Fibroblast of mammary gland (primary cell): ENCODE measurements around the gene KIFAP3.
"Not testable (repeated sequence)": the region's sequence is repeated elsewhere in the genome, so short reads cannot be mapped to it uniquely, and the experiment has no call there.

Source experiments
- DNase-seq: peaks from one replicate; pipeline ENCODE4 v3.0.0-alpha.2; 2010; ENCODE audit warnings: low read depth
- H3K4me3 ChIP-seq: 2 replicates; pipeline ENCODE4 v1.5.1; 2011; ENCODE audit warnings: low read depth, mild to moderate bottlenecking, low read length, moderate library complexity; ENCODE audit not compliant: control insufficient read depth
- TF ChIP-seq, protein P1 (sequence below): conservative IDR thresholded peaks from 2 replicates; pipeline ENCODE4 v1.5.1; 2011; ENCODE audit warnings: low read depth, low read length, inconsistent platforms; ENCODE audit not compliant: control insufficient read depth, insufficient read depth

The KIFAP3 gene

DNA sequence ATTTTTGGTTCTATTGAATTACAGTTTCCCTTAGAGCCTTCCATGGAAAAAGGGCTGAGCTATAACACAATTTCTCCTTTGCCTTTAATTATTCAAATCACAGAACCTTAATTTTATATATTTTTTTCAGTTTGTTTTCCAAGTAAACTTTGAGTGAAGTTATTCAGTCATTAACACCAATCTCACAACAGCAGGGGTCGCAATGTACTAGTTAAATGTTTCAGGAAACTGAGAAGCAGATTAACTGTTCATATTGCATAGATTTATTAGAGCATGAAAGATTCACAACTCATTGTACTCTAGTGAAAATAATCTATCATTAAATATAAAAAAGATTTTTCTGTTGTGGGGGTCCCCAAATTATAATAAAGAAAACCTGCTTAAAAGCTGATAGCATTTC, 64.1 kb downstream of the KIFAP3 start:
- H3K4me3 ChIP-seq: no peak overlapping the region
- DNase-seq: peak; percentile 78
- TF ChIP-seq, protein P1, sequence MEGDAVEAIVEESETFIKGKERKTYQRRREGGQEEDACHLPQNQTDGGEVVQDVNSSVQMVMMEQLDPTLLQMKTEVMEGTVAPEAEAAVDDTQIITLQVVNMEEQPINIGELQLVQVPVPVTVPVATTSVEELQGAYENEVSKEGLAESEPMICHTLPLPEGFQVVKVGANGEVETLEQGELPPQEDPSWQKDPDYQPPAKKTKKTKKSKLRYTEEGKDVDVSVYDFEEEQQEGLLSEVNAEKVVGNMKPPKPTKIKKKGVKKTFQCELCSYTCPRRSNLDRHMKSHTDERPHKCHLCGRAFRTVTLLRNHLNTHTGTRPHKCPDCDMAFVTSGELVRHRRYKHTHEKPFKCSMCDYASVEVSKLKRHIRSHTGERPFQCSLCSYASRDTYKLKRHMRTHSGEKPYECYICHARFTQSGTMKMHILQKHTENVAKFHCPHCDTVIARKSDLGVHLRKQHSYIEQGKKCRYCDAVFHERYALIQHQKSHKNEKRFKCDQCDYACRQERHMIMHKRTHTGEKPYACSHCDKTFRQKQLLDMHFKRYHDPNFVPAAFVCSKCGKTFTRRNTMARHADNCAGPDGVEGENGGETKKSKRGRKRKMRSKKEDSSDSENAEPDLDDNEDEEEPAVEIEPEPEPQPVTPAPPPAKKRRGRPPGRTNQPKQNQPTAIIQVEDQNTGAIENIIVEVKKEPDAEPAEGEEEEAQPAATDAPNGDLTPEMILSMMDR: peak; percentile 57

DNA sequence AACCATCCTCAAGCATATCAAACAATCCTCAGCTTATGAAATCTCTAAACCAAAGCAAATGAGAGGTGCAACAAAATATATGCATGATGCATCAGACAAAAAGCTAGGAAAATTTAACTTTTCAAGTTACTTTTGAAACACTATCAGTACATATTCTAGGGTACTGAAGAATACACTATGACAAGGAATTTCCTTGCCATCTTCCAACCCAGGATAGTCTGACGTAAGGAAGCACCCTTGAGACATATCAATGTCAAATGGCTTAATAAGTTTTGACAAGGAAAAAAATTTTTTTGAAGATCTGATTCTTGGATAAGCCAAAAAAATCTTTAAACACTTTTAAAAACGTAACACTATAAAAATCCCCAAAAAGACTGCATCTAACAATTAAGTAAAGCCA, 64.9 kb downstream of the KIFAP3 start:
- TF ChIP-seq, protein P1: no peak
- H3K4me3 ChIP-seq: no peak overlapping the region
- DNase-seq: no peak

DNA sequence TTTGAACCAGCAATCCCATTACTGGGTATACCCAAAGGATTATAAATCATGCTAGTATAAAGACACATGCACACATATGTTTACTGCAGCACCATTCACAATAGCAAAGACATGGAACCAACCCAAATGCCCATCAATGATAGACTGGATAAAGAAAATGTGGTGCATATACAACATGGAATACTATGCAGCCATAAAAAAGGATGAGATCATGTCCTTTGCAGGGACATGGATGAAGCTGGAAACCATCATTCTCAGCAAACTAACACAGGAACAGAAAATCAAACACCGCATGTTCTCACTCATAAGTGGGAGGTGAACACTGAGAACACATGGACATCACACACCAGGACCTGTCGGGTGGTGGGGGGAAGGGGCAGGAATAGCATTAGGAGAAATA, 65.8 kb downstream of the KIFAP3 start:
- not testable (repeated sequence) for H3K4me3 ChIP-seq, DNase-seq

DNA sequence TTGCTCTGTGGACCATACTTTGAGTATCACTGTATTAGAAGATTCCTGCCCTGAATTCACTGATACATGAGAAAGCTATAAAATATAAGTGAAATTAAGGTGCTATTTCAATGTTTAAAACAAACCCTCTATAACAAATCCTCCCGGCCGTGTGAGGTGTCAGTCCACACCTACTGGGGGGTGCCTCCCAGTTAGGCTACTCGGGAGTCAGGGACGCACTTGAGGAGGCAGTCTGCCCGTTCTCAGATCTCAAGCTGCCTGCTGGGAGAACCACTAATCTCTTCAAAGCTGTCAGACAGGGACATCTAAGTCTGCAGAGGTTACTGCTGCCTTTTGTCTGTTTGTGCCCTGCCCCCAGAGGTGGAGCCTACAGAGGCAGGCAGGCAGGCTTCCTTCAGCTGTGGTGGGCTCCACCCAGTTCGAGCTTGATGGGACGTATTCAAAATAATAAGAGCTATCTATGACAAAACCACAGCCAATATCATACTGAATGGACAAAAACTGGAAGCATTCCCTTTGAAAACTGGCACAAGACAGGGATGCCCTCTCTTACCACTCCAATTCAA, 71.1 kb downstream of the KIFAP3 start:
- DNase-seq, H3K4me3 ChIP-seq: not testable (repeated sequence)

DNA sequence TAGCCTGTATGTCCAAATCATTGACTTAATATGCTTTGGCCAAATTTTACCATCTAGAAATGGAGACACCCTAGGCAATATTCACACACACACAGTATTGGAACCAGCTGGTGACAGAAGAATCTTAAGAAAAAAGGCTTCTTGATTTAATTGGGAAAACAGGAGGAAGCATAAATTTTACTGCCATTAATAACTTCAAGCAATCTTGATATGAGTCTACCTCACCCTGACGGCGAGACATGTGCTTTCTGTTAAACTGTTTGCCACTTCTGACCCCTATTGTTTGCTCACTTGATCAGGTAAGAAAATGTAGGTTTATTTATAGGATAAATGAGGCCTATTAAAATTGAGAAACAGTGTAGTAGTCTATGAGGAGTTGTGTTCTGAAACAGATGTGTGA, 73.2 kb downstream of the KIFAP3 start:
- TF ChIP-seq, protein P1: no peak
- no peak for DNase-seq
- H3K4me3 ChIP-seq: no peak overlapping the region

DNA sequence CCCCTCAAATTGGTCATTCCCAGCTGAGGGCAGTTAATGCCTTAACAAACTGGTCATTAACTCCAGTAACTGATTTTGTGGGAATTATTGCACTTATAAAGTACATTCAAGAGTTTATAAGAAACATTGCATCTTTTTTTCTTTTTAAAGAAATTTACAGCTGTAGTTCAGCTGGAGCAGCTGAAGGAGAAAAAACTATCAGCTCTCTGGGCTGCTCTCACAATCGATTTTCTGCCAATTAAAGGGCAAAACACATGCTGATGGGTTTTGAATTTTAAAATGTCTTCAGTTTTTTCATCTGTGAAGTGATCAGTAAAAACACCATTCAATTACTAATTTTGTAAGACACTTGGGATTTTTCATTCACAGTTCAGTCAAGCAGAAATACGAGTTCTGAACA, 74.7 kb downstream of the KIFAP3 start:
- no peak overlapping the region for H3K4me3 ChIP-seq
- TF ChIP-seq, protein P1: no peak
- DNase-seq: no peak

DNA sequence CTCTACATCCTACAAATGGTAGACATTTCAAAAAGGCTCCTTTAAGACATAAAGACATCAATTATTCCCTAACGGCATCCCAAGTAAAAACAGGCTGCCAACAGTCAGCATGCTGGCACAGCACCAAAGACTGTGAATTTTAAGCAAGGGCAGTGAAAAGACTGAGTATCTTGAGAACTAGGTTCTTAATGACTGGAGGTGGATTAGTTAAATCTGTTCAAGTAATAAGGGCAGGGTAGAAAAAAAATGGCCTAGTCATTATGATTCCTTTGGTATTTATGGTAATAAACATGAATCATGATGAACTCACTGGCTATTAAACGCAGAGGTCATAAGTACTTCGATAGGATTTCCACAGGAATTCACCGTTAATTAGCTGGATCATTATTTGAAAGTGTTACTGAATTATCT, 75.2 kb downstream of the KIFAP3 start:
- DNase-seq: peak; percentile 90
- no peak overlapping the region for H3K4me3 ChIP-seq
- TF ChIP-seq, protein P1: no peak

DNA sequence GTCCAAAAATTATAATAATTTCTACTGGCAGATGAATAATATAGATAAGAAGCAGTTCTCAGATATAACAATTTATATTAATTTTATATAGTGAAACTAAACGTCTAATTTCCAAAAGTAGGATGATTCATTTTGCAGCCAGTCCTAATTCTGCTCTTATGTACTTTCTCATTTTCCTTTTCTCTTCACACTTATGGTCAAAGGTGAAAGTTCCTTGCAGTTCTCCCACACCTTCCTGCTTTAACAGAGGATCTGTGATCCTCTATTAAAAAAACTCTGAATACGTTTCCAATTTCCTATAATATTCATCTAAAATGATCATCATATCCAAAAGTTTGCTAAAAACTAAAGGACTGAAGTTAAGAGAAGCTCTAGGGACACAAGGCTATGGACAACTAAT, 78.5 kb downstream of the KIFAP3 start:
- DNase-seq: no peak
- no peak overlapping the region for H3K4me3 ChIP-seq
- TF ChIP-seq, protein P1: no peak
